Measurements from ENCODE around the gene EMP2. TPM values are rescaled to one million over a fixed set of nuclear protein-coding genes. Genes with fewer than 3 reads are reported as not detected.

Gene EMP2
- total and polyA plus RNA-seq, 3 donors from 2014 or later: 9.3 to 18.4 (median 13.1) TPM

- DNase-seq: no peak
- no peak for TF ChIP-seq POLR2A (IDR thresholded peaks at IDR 0.05)
- no peak for TF ChIP-seq CTCF (IDR thresholded peaks at IDR 0.05)
- no peak overlapping the region for H3K27ac ChIP-seq
- H3K9me3 ChIP-seq: no peaks in the 10 kb centered on the region
- intact Hi-C loops (cut with DNase I; ENCODE audit: low total_unique reads): no loop called here
- H3K27me3 ChIP-seq: no peaks in the 10 kb centered on the region
- H3K4me1 ChIP-seq: no peaks in the 10 kb centered on the region
- no peaks in the 10 kb centered on the region for H3K36me3 ChIP-seq (ENCODE audit: low read depth, missing control alignments)
- 65 to 94% methylated on average over 6 of the region's 6 CpGs for WGBS, 2 donors
- H3K4me3 ChIP-seq: no peak overlapping the region
Measured at GRCh38 chr16:10502776-10503175, 77.6 kb downstream of the EMP2 start.

- peak; percentile 0 for DNase-seq
- no peaks in the 10 kb centered on the region for H3K27me3 ChIP-seq
- no peaks in the 10 kb centered on the region for H3K4me1 ChIP-seq
- 95 to 96% methylated on average over 2 of the region's 2 CpGs for WGBS, 2 donors
- no peaks in the 10 kb centered on the region for H3K36me3 ChIP-seq (ENCODE audit: low read depth, missing control alignments)
- no peak overlapping the region for H3K27ac ChIP-seq
- H3K9me3 ChIP-seq: no peaks in the 10 kb centered on the region
- H3K4me3 ChIP-seq: no peak overlapping the region
- intact Hi-C loops (cut with DNase I; ENCODE audit: low total_unique reads): no loop called here
- TF ChIP-seq POLR2A (IDR thresholded peaks at IDR 0.05) (no peak), CTCF (IDR thresholded peaks at IDR 0.05) (no peak)
Measured at GRCh38 chr16:10501016-10501607, 79.3 kb downstream of the EMP2 start.

GRCh38 chr16:10500582-10500981 is 79.8 kb downstream of the EMP2 start:
- H3K4me3 ChIP-seq: no peak overlapping the region
- intact Hi-C loops (cut with DNase I; ENCODE audit: low total_unique reads): no loop called here
- H3K27ac ChIP-seq: no peak overlapping the region
- H3K4me1 ChIP-seq: no peaks in the 10 kb centered on the region
- WGBS, 2 donors: 92 to 99% methylated on average over 3 of the region's 3 CpGs
- no peaks in the 10 kb centered on the region for H3K36me3 ChIP-seq (ENCODE audit: low read depth, missing control alignments)
- H3K9me3 ChIP-seq: no peaks in the 10 kb centered on the region
- no peak for DNase-seq
- TF ChIP-seq POLR2A (IDR thresholded peaks at IDR 0.05) (no peak), CTCF (IDR thresholded peaks at IDR 0.05) (no peak)
- no peaks in the 10 kb centered on the region for H3K27me3 ChIP-seq

- intact Hi-C loops (cut with DNase I; ENCODE audit: low total_unique reads): no loop called here
- no peak overlapping the region for H3K27ac ChIP-seq
- no peak for DNase-seq
- H3K4me1 ChIP-seq: no peaks in the 10 kb centered on the region
- H3K36me3 ChIP-seq (ENCODE audit: low read depth, missing control alignments): no peaks in the 10 kb centered on the region
- WGBS, 2 donors: 83 to 92% methylated on average over 11 to 13 of the region's 13 CpGs
- no peak overlapping the region for H3K4me3 ChIP-seq
- no peaks in the 10 kb centered on the region for H3K27me3 ChIP-seq
- TF ChIP-seq POLR2A (IDR thresholded peaks at IDR 0.05) (no peak), CTCF (IDR thresholded peaks at IDR 0.05) (no peak)
- H3K9me3 ChIP-seq: no peaks in the 10 kb centered on the region
Measured at GRCh38 chr16:10497132-10498101, 83.0 kb downstream of the EMP2 start.
